HepG2 (cell line): Measurements from ENCODE around the gene FAM120AOS. TPM values are rescaled to one million over a fixed set of nuclear protein-coding genes. Genes with fewer than 3 reads are reported as not detected.

Experiments
- ATAC-seq: fragments of 200-7000 bp; cut with Tn5 transposase; 3 replicates; pipeline ENCODE4 v1.9.1; 2020; ENCODE audit warnings: mild to moderate bottlenecking, moderate library complexity
- BruUV-seq: library from RNA; stranded (reverse); fragments of 400-500 nt; replicated peaks from 2 replicates; lab custom pipeline; 2021; lab: Mats Ljungman, UMichigan
- CTCF ChIA-PET: fragments of 300-600 bp; formaldehyde crosslinking; extraction: SDS; loops from one replicate; lab custom pipeline; 2021; ENCODE audit warnings: low total read pairs, inconsistent platforms, low intra/inter-chr PET ratio; lab: Yijun Ruan, JAX
- POLR2A ChIA-PET: fragments of 350-600 bp; sonication (Branson Sonifier 250); formaldehyde crosslinking; loops from one replicate; lab custom pipeline; 2020; ENCODE audit warnings: antibody characterized with exemption, inconsistent platforms; lab: Yijun Ruan, JAX
- DNase-seq: peaks from one replicate; pipeline ENCODE4 v3.0.0-alpha.2; 2015; ENCODE audit warnings: low spot score
- FAIRE-seq: peaks from 3 replicates; lab custom pipeline; 2011; peaks lifted over from hg19 to GRCh38; lab: Jason Lieb, UNC
- H2AFZ ChIP-seq: one replicate; pipeline ENCODE4 v1.6.1; 2011; ENCODE audit warnings: low read length, inconsistent platforms
- H3K27ac ChIP-seq: fragments of 300-600 bp; 3 replicates; pipeline ENCODE4 v1.8.0; 2011; ENCODE audit warnings: mixed run types, mild to moderate bottlenecking, mixed read lengths, low read length, inconsistent platforms; ENCODE audit not compliant: insufficient read depth; ENCODE audit errors: extremely low read length
- H3K27me3 ChIP-seq, 2 experiments: fragments of 200-600 bp in 1 of 2; 2 replicates in 1 of 2; 3 replicates in 1 of 2; pipeline versions ENCODE4 v1.6.0 to v1.8.0; 2011; ENCODE audit warnings: low read length in 2 of 2, mild to moderate bottlenecking in 2 of 2, moderate library complexity in 2 of 2, inconsistent platforms in 1 of 2; ENCODE audit not compliant: insufficient read depth in 2 of 2, control insufficient read depth in 1 of 2
- H3K36me3 ChIP-seq, 2 experiments: fragments of 200-600 bp in 1 of 2; replicated peaks in 1 of 2; 2 replicates in 1 of 2; 3 replicates in 1 of 2; pipeline versions ENCODE4 v1.5.1 to v1.8.0; 2011; ENCODE audit warnings: low read length in 2 of 2, inconsistent platforms in 1 of 2; ENCODE audit not compliant: insufficient read depth in 2 of 2, control insufficient read depth in 1 of 2
- H3K4me1 ChIP-seq: 2 replicates; pipeline ENCODE4 v1.5.1; 2012; ENCODE audit warnings: low read length, inconsistent platforms; ENCODE audit not compliant: insufficient read depth
- H3K4me2 ChIP-seq: 2 replicates; pipeline ENCODE4 v1.6.0; 2011; ENCODE audit warnings: low read depth, low read length, inconsistent platforms
- H3K4me3 ChIP-seq, 3 experiments: fragments of 200-600 bp in 1 of 3; sonication (generic), shearing (Covaris generic) in 1 of 3; replicated peaks in 1 of 3; 2 replicates each; pipeline ENCODE4 v1.5.1; 2011 to 2016; ENCODE audit warnings: low read length in 3 of 3, inconsistent platforms in 2 of 3, low read depth in 2 of 3, mild to moderate bottlenecking in 2 of 3, control low read depth in 1 of 3, mixed read lengths in 1 of 3; ENCODE audit not compliant: insufficient read depth in 1 of 3
- H3K79me2 ChIP-seq: one replicate; pipeline ENCODE4 v1.6.1; 2011; ENCODE audit warnings: low read length, inconsistent platforms; ENCODE audit not compliant: insufficient read depth
- H3K9ac ChIP-seq: 2 replicates; pipeline ENCODE4 v1.6.0; 2011; ENCODE audit warnings: mild to moderate bottlenecking, low read depth, low read length, inconsistent platforms; ENCODE audit not compliant: insufficient read depth
- H3K9me3 ChIP-seq: 2 replicates; pipeline ENCODE4 v1.5.1; 2012; ENCODE audit warnings: mild to moderate bottlenecking, low read length
- H4K20me1 ChIP-seq: 2 replicates; pipeline ENCODE4 v1.6.0; 2011; ENCODE audit warnings: inconsistent platforms, mild to moderate bottlenecking, low read length, moderate library complexity; ENCODE audit not compliant: insufficient read depth
- CCAR2 ChIP-seq: fragments of 200-400 bp; formaldehyde crosslinking; optimal IDR thresholded peaks from 2 replicates; pipeline ENCODE3; 2018; ENCODE audit warnings: low read depth, mild to moderate bottlenecking, low read length, moderate library complexity
- HDAC1 ChIP-seq: sonication (generic); formaldehyde crosslinking; IDR thresholded peaks from 2 replicates; pipeline ENCODE4 v1.5.1; 2020; ENCODE audit warnings: mild to moderate bottlenecking, missing genetic modification reagents
- HNRNPK ChIP-seq: fragments of 200-400 bp; formaldehyde crosslinking; IDR thresholded peaks from 2 replicates; pipeline ENCODE4 v1.6.1; 2018; ENCODE audit warnings: low read length, low read depth, moderate library complexity, mild to moderate bottlenecking; ENCODE audit not compliant: poor library complexity, severe bottlenecking
- IKZF4 ChIP-seq: sonication (generic); formaldehyde crosslinking; IDR thresholded peaks from 2 replicates; pipeline ENCODE4 v1.5.1; 2020; ENCODE audit warnings: borderline replicate concordance, mild to moderate bottlenecking, low read depth, missing genetic modification reagents; ENCODE audit errors: not compliant biosample characterization
- MIXL1 ChIP-seq: IDR thresholded peaks from 2 replicates; pipeline ENCODE4 v1.6.1; 2016
- PCBP2 ChIP-seq: fragments of 200-400 bp; formaldehyde crosslinking; optimal IDR thresholded peaks from 2 replicates; pipeline ENCODE3; 2018; ENCODE audit warnings: low read length, low read depth; ENCODE audit not compliant: poor library complexity, severe bottlenecking
- SIN3B ChIP-seq: fragments of 150-350 bp; IDR thresholded peaks from 2 replicates; pipeline ENCODE4 v1.6.1; 2014; ENCODE audit warnings: low read length
- SMC3 ChIP-seq: IDR thresholded peaks from 2 replicates; pipeline ENCODE4 v1.6.1; 2011; ENCODE audit warnings: low read length, improper control_type of control experiment
- SP2 ChIP-seq: sonication (generic); formaldehyde crosslinking; IDR thresholded peaks from 2 replicates; pipeline ENCODE4 v1.5.1; 2020; ENCODE audit warnings: mild to moderate bottlenecking, missing genetic modification reagents
- STAG1 ChIP-seq: sonication (generic); formaldehyde crosslinking; IDR thresholded peaks from 2 replicates; pipeline ENCODE4 v1.4.0; 2020; ENCODE audit warnings: missing genetic modification reagents
- YY1 ChIP-seq: IDR thresholded peaks from 2 replicates; pipeline ENCODE4 v1.6.1; 2011; ENCODE audit warnings: low read length, low read depth, moderate library complexity, mild to moderate bottlenecking; ENCODE audit not compliant: insufficient read depth, insufficient replicate concordance
- ZNF12 ChIP-seq: sonication (generic); formaldehyde crosslinking; IDR thresholded peaks from 2 replicates; pipeline ENCODE4 v1.5.0; 2020; ENCODE audit warnings: missing genetic modification reagents
- ZNF143 ChIP-seq: sonication (generic); formaldehyde crosslinking; IDR thresholded peaks from 2 replicates; pipeline ENCODE4 v1.4.0; 2020; ENCODE audit warnings: missing genetic modification reagents
- ZNF562 ChIP-seq: sonication (generic); formaldehyde crosslinking; IDR thresholded peaks from 2 replicates; pipeline ENCODE4 v1.8.0; 2022; ENCODE audit warnings: missing genetic modification reagents, borderline replicate concordance
- WGBS: methylation state at CpG from one replicate; pipeline ENCODE4 v1.1.6; 2017; ENCODE audit warnings: low lambda C conversion rate; 5-methylcytosine and 5-hydroxymethylcytosine counted together
- in situ Hi-C: cut with HindIII; loops from 2 replicates; pipeline ENCODE4 v1.10.0; 2017; ENCODE audit warnings: low pct_unique_long_range_greater_than_20kb; ENCODE audit not compliant: extremely low pct_ligation_motif_present
- intact Hi-C: fragments of 100-400 bp; cut with micrococcal nuclease; formaldehyde crosslinking; loops from one replicate; pipeline ENCODE4 v1.10.0; 2022; ENCODE audit not compliant: unreplicated experiment
- polyA plus RNA-seq, 8 experiments: library from polyadenylated mRNA; depleted of rRNA in 3 of 8; stranded (reverse) in 7 of 8; unstranded in 1 of 8; fragments of >200 nt; fragmentation: Illumina TruSeq in 4 of 8; extraction: Trizol in 4 of 8; gene quantifications; 2 replicates each; pipeline versions ENCODE4 v1.2.1 to v1.2.3, GENCODE V29; 2011 to 2016; ENCODE audit warnings: low read depth in 4 of 8, missing spikeins in 1 of 8, mixed read lengths in 1 of 8; ENCODE audit not compliant: insufficient read depth in 1 of 8
- total RNA-seq, 5 experiments: library from RNA; depleted of rRNA; stranded (reverse); fragments of >200 nt; fragmentation: Illumina TruSeq; extraction: Trizol; gene quantifications; 2 replicates each; pipeline ENCODE4 v1.2.3, GENCODE V29; 2016; ENCODE audit warnings: low read depth in 1 of 5
- TF ChIP-seq, protein P1 (sequence below): sonication (generic); formaldehyde crosslinking; IDR thresholded peaks from 2 replicates; pipeline ENCODE4 v1.5.0; 2020; ENCODE audit warnings: mild to moderate bottlenecking, missing genetic modification reagents, moderate library complexity
- TF ChIP-seq, protein P2 (sequence below): sonication (generic); formaldehyde crosslinking; IDR thresholded peaks from 2 replicates; pipeline ENCODE4 v1.4.0; 2020; ENCODE audit warnings: missing genetic modification reagents
- TF ChIP-seq, protein P3 (sequence below): sonication (generic); formaldehyde crosslinking; IDR thresholded peaks from 2 replicates; pipeline ENCODE4 v1.5.0; 2020; ENCODE audit warnings: missing genetic modification reagents
- TF ChIP-seq, protein P4 (sequence below), 2 experiments: sonication (generic) in 1 of 2; formaldehyde crosslinking in 1 of 2; IDR thresholded peaks; 2 replicates each; pipeline versions ENCODE4 v1.4.0 to v1.6.1; 2018 to 2020; ENCODE audit warnings: missing genetic modification reagents in 2 of 2, borderline replicate concordance in 1 of 2, low read depth in 1 of 2, mild to moderate bottlenecking in 1 of 2, missing biosample characterization in 1 of 2

The FAM120AOS gene
- total and polyA plus RNA-seq, 2 of the 13 experiments (the other 11 are each of a cell fraction or from before 2014, with no cell fraction given) = 28.2 to 34.6 TPM

DNA sequence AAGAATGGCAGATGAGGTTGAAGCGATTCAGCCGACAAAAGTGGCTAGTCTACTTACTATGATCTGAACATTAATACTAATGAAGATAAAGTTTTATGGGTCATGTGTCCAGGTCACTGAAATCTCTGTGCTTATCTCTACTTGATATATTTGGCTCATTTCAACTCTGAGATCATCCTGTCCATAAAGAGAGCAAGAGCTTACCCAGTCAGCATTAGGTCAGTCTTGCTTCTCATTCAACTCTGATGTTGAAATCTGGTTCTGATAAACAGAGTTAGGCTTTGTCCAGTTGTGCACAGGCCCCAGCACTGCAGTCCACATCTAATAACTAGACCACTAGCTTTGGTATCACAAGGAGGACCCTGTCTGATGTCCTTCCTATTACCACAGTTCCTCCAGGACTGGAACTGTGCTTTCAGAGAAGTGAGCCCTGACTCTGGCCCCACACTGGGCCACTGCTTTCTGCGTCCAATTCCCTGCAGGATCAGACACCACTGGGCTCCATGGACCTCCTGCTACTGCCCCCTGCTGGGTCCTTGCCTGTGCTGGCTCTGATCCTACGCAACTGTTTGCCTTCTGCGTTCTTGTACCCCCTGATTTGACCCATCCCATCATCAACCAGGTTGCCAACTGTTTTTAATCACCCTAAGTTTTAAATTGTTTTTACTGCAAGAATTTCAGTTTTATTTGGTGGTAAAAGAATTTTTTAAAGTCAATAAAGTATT, 25.6 kb downstream of the FAM120AOS start:
- Histone ChIP-seq H3K9me3 (no peaks in the 10 kb centered on the region), H3K79me2 (no peaks in the 10 kb centered on the region), H3K4me3 (no peak overlapping the region), H3K27ac (no peak overlapping the region), H3K4me1 (peaks cover 17% of the 10 kb centered on the region), H3K9ac (no peak overlapping the region), H3K36me3 (no peaks in the 10 kb centered on the region), H3K4me2 (no peak overlapping the region), H4K20me1 (no peaks in the 10 kb centered on the region), H2AFZ (no peak overlapping the region), H3K27me3 (no peaks in the 10 kb centered on the region; a peak in 1 of 5 replicates)
- CTCF ChIA-PET = interaction anchor here (1.3 kb wide), 1 partner anchor 268 kb away, joined by 4 read pairs; no protein-coding TSS in a partner anchor
- FAIRE-seq (no peak), ATAC-seq (peak; percentile 88), DNase-seq (peak; percentile 13)
- POLR2A ChIA-PET = no interaction called here
- no TSS peak for BruUV-seq
- intact Hi-C loops (loop anchor here (5.0 to 10.0 kb wide), 2 partner anchors 116 to 273 kb away; no protein-coding TSS in a partner anchor), in situ Hi-C loops (loop anchor here (25.0 kb wide), 1 partner anchor 266 kb away; no protein-coding TSS in a partner anchor)
- 60% methylated on average over 5 of the region's 5 CpGs for WGBS
- peak; percentile 72 for TF ChIP-seq STAG1
- no peak for TF ChIP-seq ZNF143 (CRISPR knock-in tag)
- no peak for TF ChIP-seq HDAC1
- TF ChIP-seq SP2 (CRISPR knock-in tag) = no peak
- TF ChIP-seq, protein P1, sequence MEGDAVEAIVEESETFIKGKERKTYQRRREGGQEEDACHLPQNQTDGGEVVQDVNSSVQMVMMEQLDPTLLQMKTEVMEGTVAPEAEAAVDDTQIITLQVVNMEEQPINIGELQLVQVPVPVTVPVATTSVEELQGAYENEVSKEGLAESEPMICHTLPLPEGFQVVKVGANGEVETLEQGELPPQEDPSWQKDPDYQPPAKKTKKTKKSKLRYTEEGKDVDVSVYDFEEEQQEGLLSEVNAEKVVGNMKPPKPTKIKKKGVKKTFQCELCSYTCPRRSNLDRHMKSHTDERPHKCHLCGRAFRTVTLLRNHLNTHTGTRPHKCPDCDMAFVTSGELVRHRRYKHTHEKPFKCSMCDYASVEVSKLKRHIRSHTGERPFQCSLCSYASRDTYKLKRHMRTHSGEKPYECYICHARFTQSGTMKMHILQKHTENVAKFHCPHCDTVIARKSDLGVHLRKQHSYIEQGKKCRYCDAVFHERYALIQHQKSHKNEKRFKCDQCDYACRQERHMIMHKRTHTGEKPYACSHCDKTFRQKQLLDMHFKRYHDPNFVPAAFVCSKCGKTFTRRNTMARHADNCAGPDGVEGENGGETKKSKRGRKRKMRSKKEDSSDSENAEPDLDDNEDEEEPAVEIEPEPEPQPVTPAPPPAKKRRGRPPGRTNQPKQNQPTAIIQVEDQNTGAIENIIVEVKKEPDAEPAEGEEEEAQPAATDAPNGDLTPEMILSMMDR = peak; percentile 79
- TF ChIP-seq, protein P2, sequence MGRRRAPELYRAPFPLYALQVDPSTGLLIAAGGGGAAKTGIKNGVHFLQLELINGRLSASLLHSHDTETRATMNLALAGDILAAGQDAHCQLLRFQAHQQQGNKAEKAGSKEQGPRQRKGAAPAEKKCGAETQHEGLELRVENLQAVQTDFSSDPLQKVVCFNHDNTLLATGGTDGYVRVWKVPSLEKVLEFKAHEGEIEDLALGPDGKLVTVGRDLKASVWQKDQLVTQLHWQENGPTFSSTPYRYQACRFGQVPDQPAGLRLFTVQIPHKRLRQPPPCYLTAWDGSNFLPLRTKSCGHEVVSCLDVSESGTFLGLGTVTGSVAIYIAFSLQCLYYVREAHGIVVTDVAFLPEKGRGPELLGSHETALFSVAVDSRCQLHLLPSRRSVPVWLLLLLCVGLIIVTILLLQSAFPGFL (CRISPR knock-in tag) = no peak
- no peak for TF ChIP-seq MIXL1 (CRISPR knock-in tag)
- TF ChIP-seq IKZF4 (CRISPR knock-in tag) = no peak
- no peak for TF ChIP-seq YY1
- TF ChIP-seq SIN3B = no peak
- no peak for TF ChIP-seq HNRNPK
- TF ChIP-seq, protein P3, sequence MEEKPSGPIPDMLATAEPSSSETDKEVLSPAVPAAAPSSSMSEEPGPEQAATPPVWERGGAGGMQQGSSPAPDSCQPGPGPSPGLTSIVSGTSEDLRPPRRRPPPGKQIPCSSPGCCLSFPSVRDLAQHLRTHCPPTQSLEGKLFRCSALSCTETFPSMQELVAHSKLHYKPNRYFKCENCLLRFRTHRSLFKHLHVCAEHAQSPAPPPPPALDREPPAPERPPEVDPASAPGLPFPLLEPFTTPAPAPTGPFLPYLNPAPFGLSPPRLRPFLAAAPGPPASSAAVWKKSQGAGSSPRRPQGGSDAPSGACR (CRISPR knock-in tag) = no peak
- TF ChIP-seq ZNF562 = no peak
- no peak for TF ChIP-seq PCBP2
- TF ChIP-seq ZNF12 (CRISPR knock-in tag) = no peak
- TF ChIP-seq CCAR2 = no peak
- TF ChIP-seq SMC3 = peak; percentile 49
- TF ChIP-seq, protein P4, sequence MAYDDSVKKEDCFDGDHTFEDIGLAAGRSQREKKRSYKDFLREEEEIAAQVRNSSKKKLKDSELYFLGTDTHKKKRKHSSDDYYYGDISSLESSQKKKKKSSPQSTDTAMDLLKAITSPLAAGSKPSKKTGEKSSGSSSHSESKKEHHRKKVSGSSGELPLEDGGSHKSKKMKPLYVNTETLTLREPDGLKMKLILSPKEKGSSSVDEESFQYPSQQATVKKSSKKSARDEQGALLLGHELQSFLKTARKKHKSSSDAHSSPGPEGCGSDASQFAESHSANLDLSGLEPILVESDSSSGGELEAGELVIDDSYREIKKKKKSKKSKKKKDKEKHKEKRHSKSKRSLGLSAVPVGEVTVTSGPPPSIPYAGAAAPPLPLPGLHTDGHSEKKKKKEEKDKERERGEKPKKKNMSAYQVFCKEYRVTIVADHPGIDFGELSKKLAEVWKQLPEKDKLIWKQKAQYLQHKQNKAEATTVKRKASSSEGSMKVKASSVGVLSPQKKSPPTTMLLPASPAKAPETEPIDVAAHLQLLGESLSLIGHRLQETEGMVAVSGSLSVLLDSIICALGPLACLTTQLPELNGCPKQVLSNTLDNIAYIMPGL (CRISPR knock-in tag; IDR thresholded peaks at IDR 0.05; ENCODE audit: borderline replicate concordance in 1 of 2, low read depth in 1 of 2) = no peak
